Measurements from ENCODE around the gene UAP1L1. TPM values are rescaled to one million over a fixed set of nuclear protein-coding genes. Genes with fewer than 3 reads are reported as not detected.
A peak's percentile ranks its signal among the peaks of the same experiment; 100 is the strongest.
"Not testable (repeated sequence)": the region's sequence is repeated elsewhere in the genome, so short reads cannot be mapped to it uniquely, and the experiment has no call there.

Gene UAP1L1
- total RNA-seq = 0.31 TPM

DNA sequence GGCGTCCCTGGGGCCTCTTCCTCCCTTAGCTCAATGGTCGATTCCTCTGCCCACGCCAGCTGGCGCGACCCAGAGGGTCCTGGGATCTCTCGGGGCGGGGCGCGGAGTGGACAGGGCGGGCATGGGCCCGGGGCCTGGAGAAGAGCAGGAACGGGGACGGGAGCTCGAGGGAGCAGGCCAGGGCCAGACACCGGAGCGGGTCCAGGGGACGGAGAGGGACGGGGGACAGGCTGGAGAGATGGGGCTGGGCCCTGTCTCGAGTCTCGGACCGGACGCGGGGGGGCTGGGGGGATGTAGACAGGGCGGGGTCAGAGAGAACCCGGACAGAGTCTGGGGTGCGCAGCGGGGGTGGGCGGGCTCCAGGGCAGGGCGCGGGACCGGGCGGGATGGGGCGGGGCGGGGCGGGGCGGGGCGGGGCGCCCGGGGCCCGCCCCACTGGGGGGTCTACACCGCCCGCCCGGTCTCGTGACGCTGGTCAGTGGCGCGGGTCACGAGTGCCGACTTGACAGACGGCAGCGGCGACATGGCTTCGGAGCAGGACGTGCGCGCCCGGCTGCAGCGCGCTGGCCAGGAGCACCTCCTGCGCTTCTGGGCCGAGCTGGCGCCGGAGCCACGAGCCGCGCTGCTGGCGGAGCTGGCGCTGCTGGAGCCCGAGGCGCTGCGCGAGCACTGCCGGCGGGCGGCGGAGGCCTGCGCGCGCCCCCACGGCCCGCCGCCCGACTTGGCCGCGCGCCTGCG, at the start of gene UAP1L1:
Gene UAP1L1, plus strand, starts transcription at position 508 of the 738 bp plus-strand sequence. Its CDS starts 16 bp downstream, at position 524.
- peak; percentile 77 for DNase-seq

GRCh38 chr9:137028263-137029057, 48.9 kb upstream of the UAP1L1 start:
- peak; percentile 59 for DNase-seq

DNA sequence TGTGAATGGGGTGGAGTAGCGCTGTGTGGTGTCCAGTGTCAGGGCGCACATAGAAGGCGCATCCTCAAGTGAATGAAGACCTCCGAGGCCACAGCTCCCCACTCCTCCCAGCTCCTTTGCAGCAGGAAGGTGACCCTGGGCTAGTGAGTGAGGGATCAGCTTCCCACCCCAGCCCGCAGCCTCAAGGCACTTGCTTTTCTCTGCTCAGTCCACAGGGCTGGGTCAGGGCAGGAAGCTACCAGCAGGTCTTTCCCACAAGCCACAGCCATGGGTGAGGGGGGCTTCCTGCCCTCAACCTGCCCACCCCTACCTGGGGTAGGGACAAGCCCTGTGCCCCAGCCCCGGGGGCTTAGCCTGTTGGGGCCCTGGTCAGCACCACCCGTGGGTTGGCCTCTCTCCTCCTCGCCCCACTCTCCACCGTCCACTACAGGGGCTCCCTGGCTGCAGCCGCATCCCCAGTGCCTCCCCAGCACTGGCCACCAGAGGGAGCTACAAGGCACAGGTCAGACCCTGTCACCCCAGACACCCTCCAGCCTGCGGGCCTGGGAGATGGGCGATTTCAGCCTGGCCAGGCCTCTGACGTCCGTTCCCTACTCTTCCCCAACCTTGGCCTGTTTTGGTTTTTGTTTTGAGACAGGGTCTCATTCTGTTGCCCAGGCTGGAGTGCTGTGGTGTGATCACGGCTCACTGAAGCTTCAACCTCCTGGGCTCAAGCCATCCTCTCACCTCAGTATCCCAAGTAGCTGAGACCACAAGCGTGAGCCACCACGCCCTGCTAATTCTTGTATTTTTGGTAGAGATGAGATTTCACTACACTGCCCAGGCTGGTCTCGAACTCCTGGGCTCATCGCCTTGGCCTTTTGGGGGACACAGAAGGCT, 48.0 kb upstream of the UAP1L1 start:
- DNase-seq = peak; percentile 46

- no peak for DNase-seq
Observed at GRCh38 chr9:137030006-137030405, 47.3 kb upstream of the UAP1L1 start.

- DNase-seq = no peak
Observed at GRCh38 chr9:137030538-137031527, 46.5 kb upstream of the UAP1L1 start.

GRCh38 chr9:137031904-137032640, 45.2 kb upstream of the UAP1L1 start, which contains the start of gene FUT7:
Gene FUT7, minus strand, starts transcription at chr9:137032088. Its CDS starts 97 bp downstream, at chr9:137031991.
- no peak for DNase-seq

DNA sequence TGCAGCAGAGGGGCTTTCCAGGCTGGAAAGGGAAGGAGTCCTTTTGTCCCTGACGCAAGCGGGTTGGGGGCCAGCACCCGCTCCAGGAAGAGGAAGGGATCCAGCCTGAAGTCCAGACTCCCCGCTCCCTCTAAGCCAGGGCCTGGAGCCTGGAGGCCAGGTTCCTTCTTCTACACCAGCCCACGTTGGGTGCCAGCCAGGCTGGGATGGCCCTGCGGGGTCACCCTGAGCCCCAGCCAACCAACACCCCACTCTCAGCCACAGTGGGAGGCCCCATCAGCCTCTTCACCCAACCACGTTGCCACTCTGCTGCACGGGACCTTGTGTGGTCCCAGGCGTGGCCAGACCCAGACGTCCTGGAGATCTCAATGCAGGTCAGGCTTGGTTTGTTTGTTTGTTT, 44.5 kb upstream of the UAP1L1 start:
- no peak for DNase-seq

GRCh38 chr9:137033481-137033880, 43.8 kb upstream of the UAP1L1 start:
- DNase-seq = not testable (repeated sequence)

- DNase-seq = no peak
Observed at GRCh38 chr9:137034039-137034708, 43.1 kb upstream of the UAP1L1 start.

- DNase-seq = peak; percentile 80
Observed at GRCh38 chr9:137034709-137035506, 42.4 kb upstream of the UAP1L1 start.

DNA sequence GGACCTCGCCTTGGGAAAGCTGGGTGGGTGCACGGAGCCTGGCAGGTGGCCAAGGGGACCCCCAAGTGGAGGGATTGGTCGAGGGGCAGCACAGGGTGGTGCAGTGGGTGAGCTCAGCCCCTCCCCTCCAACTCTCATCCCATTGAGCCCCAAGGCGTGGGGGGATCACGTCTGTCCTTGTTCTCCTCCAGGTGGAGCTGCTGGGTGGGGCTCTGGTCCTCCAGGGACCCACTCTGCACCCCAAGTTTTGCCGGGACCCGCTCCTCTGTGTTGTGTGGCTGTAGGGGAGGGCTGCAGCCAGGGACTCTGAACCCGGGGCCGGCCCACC, 41.8 kb upstream of the UAP1L1 start:
- DNase-seq = no peak

DNA sequence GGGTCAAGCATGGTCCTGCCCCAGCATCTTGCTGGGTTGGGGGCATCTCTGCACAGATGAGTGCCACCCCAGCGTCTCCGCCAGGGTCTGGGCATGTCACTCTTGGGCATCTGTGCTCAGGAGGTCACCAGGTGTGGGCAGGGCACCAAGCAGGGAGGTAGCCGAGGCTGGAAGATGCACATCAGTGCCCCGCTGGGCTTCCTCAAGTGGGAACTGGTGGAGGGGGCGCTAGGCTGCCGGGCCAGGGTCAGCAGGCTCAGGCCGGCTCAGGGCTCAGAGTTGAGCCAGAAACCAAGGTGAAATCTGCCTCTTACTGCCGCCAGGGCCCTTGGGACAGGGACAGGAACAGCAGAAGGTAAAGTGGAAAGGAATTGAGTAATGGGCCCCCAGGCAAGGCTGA, 41.4 kb upstream of the UAP1L1 start:
- DNase-seq = no peak

DNA sequence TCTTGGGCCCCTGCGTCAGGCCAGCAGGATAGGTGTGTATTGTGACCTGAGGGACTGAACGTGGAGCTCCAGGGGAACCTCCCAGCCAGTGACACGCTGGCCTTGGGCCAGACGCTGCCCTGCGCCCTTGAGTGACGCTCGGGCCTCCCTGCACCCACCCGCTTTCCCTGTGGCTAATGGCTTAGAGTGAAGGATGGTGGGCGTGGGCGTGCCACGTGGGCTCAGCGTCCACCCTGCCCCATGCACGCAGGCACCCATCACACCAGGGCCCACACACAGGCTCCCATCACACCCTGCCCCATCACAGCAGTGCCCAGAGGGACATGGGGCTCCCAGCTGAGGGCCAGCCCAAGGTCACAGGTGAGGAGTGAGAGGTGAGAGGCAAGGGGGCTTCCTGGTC, 40.3 kb upstream of the UAP1L1 start:
- no peak for DNase-seq

DNA sequence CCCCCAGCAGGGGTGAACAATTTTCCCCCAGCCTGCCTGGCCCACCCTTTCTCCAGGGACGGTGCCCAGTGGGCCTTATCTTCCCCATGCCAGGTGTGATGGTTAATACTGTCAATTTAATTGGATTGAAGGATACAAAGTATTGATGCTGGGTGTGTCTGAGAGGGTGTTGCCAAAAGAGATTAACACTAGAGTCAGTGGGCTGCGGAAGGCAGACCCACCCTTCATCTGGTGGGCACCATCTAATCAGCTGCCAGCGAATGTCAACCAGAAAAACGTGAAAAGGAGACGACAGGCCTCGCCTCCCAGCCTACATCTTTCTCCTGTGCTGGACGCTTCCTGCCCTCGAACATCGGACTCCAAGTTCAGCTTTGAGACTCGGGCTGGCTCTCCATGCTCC, 39.8 kb upstream of the UAP1L1 start:
- DNase-seq = no peak

DNA sequence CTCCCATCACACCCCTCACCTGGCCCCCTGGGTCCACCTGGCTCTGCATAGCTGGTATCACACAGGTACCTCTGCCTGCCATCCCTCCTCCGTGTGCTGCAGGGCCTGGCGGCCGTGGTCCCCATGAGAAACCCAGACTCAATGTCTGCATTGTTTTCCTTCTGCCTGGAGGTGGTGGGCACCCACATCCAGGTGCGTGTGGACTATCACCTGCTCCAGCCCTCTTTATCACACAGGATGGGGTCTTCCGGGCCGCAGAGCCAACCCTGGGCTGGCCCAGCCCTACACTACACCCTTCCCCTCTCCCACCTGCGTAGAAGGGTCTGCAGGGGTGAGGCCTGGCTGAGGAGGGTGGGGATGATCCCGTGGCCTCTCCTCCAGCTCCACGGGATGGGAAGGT, 38.4 kb upstream of the UAP1L1 start:
- DNase-seq = no peak

DNA sequence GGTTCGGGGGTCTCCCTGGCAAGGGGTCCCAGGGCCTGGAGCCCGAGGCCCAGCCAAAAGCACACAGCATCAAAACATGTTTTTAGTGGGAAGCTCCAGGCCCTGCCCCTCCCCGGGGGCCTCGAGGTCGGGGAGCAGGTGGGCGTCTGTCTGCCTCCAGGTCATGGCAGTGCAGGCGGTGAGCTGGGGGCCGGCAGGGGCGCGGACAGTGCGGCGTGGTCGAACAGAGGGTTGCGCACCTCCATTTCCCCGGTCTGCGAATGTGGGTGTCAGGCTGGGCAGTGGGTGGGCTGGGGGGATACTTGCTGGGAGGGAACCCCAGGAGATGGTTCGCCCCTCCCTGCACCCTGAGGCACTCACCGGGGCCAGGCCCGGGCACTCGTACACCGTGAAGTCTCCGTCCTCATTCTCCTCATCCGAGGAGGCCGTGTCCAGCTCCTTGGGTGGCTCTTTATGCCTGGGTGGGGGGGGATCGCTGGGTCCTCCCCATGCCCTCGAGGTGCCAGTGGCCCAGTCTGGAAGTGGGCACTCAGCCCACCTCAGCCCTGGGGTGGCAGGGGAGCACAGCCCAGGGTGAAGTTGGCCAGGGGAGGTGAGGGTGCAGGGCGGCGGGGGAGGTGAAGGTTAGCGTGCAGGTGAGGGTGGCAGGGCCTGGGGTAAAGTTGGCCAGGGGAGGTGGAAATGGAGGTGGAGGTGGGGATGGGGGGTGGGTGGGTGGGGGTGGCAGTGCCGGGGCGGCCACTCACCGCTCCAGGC, 37.5 kb upstream of the UAP1L1 start:
- DNase-seq = no peak

- DNase-seq = no peak
Observed at GRCh38 chr9:137040568-137040967, 36.7 kb upstream of the UAP1L1 start.

DNA sequence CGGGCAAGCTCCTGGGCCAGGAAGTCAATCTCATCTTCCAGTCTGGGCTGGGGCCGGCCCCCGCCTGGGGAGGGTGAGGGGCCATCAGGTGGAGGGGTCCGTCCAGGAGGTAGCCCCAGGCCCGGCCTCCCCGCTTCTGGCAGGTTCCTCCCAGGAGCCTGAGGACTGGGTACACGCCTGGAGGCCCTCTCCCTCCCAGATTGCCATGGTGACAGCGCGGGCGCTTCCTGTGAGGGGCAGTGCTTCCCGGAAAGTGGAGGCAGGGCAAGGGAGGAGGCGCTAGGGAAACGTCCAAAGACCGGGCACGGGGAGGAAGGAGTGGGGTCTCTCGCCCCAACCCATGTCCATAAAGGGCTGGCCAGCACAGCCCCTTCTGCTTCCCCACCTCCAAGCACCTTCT, 36.2 kb upstream of the UAP1L1 start:
- DNase-seq = no peak

Data from occipital lobe (tissue), 2 donors.